SU-DHL-6 (cell line): Measurements from ENCODE around the gene PACSIN3.

ENCODE experiments used
- EZH2phosphoT487 ChIP-seq: fragments of 200-600 bp; sonication (generic), shearing (Covaris generic); conservative IDR thresholded peaks from 2 replicates; pipeline ENCODE4 v1.6.1; 2018; ENCODE audit warnings: mild to moderate bottlenecking, antibody characterized with exemption, low read length, moderate library complexity, mixed read lengths
- TF ChIP-seq, protein P1 (sequence below): fragments of 200-600 bp; sonication (generic); IDR thresholded peaks from one replicate; pipeline ENCODE4 v1.5.1; 2017; ENCODE audit warnings: antibody characterized with exemption, mild to moderate bottlenecking, low read length, moderate library complexity; ENCODE audit not compliant: insufficient read depth, poor library complexity, severe bottlenecking

DNA sequence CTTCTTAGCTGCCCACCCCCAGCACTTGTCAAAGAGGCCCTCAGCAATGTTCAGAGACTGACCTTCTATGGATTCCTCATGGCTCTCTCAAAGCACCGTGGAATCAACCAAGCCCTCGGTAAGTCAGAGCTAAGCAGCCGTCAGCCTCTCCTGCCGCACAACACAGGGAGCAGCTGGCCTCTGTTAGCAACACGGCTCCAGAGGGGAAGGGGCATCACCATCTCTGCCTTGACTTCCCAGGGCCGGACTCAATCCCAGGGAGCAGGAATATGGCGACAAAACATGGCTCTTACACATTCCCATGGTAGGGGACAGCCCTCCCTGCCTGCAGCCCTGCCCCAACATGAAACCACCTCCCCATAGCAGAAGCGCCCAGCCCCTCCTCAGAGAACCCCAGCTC lies 28.4 kb downstream of the PACSIN3 start:
- TF ChIP-seq, protein P1, sequence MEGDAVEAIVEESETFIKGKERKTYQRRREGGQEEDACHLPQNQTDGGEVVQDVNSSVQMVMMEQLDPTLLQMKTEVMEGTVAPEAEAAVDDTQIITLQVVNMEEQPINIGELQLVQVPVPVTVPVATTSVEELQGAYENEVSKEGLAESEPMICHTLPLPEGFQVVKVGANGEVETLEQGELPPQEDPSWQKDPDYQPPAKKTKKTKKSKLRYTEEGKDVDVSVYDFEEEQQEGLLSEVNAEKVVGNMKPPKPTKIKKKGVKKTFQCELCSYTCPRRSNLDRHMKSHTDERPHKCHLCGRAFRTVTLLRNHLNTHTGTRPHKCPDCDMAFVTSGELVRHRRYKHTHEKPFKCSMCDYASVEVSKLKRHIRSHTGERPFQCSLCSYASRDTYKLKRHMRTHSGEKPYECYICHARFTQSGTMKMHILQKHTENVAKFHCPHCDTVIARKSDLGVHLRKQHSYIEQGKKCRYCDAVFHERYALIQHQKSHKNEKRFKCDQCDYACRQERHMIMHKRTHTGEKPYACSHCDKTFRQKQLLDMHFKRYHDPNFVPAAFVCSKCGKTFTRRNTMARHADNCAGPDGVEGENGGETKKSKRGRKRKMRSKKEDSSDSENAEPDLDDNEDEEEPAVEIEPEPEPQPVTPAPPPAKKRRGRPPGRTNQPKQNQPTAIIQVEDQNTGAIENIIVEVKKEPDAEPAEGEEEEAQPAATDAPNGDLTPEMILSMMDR, result no peak
- TF ChIP-seq EZH2phosphoT487, result no peak
